Coronary artery (tissue), 2 donors: Measurements from ENCODE around the gene CHMP4A.

Source experiments
- DNase-seq: peaks from one replicate; pipeline ENCODE4 v3.0.0-alpha.2; 2017; ENCODE audit warnings: low spot score
- H3K27ac ChIP-seq, 2 donors: fragments of 200-600 bp; sonication (generic); one replicate each; pipeline ENCODE4 v1.5.1; 2016 to 2019
- H3K4me3 ChIP-seq: fragments of 200-600 bp; sonication (generic); 2 replicates; pipeline ENCODE4 v1.5.1; 2016; ENCODE audit warnings: mild to moderate bottlenecking, moderate library complexity
- CTCF ChIP-seq: fragments of 200-600 bp; sonication (generic); IDR thresholded peaks from one replicate; pipeline ENCODE4 v1.5.1; 2019; ENCODE audit warnings: antibody characterized with exemption

The CHMP4A gene

GRCh38 chr14:24253936-24254335, 40.6 kb upstream of the CHMP4A start:
- Histone ChIP-seq H3K4me3 (no peak overlapping the region), H3K27ac (no peak overlapping the region)
- TF ChIP-seq CTCF = no peak
- DNase-seq = no peak

- TF ChIP-seq CTCF = no peak
- no peak overlapping the region for H3K4me3 ChIP-seq
- H3K27ac ChIP-seq = no peak overlapping the region
- no peak for DNase-seq
Measured at GRCh38 chr14:24252289-24253124, 39.2 kb upstream of the CHMP4A start.

- Histone ChIP-seq H3K27ac (no peak overlapping the region), H3K4me3 (no peak overlapping the region)
- TF ChIP-seq CTCF = no peak
- no peak for DNase-seq
Measured at GRCh38 chr14:24251880-24252288, 38.6 kb upstream of the CHMP4A start.

- Histone ChIP-seq H3K4me3 (no peak overlapping the region), H3K27ac (no peak overlapping the region)
- no peak for DNase-seq
- no peak for TF ChIP-seq CTCF
Measured at GRCh38 chr14:24250354-24250753, 37.1 kb upstream of the CHMP4A start.

GRCh38 chr14:24249230-24250021, 36.1 kb upstream of the CHMP4A start:
- DNase-seq = no peak

GRCh38 chr14:24247422-24247821, 34.1 kb upstream of the CHMP4A start:
- DNase-seq = no peak
- no peak overlapping the region for H3K4me3 ChIP-seq
- no peak for TF ChIP-seq CTCF
- no peak overlapping the region for H3K27ac ChIP-seq

More at GRCh38 chr14:24249230-24250021, 36.1 kb upstream of the CHMP4A start:
- TF ChIP-seq CTCF = no peak
- Histone ChIP-seq H3K27ac (no peak overlapping the region), H3K4me3 (no peak overlapping the region)
